Transverse colon (tissue), 4 donors: ENCODE data around the gene P3H1. TPM values are rescaled to one million over a fixed set of nuclear protein-coding genes. Genes with fewer than 3 reads are reported as not detected.

Source experiments
- DNase-seq: peaks from one replicate; pipeline ENCODE4 v3.0.0-alpha.2; 2019
- H3K27ac ChIP-seq, 4 donors: fragments of 200-600 bp; sonication (generic); 2 replicates each; pipeline ENCODE4 v1.5.1; 2016 to 2018; ENCODE audit warnings: inconsistent platforms in 4 of 4
- H3K27me3 ChIP-seq: fragments of 200-600 bp; sonication (generic); 2 replicates; pipeline ENCODE4 v1.5.1; 2017; ENCODE audit warnings: inconsistent platforms
- H3K36me3 ChIP-seq, 4 donors: fragments of 200-600 bp; sonication (generic); 2 replicates each; pipeline ENCODE4 v1.5.1; 2017 to 2019; ENCODE audit warnings: inconsistent platforms in 4 of 4
- H3K4me1 ChIP-seq, 4 donors: fragments of 200-600 bp; sonication (generic); 2 replicates each; pipeline ENCODE4 v1.5.1; 2017 to 2020; ENCODE audit warnings: inconsistent platforms in 4 of 4
- H3K4me3 ChIP-seq, 4 donors: fragments of 200-600 bp; sonication (generic); 1 replicate in 1 of 4; 2 replicates in 3 of 4; pipeline versions ENCODE4 v1.5.1 to v1.6.1; 2017 to 2019; ENCODE audit warnings: inconsistent platforms in 4 of 4
- H3K9me3 ChIP-seq, 2 donors: fragments of 200-600 bp; sonication (generic); 2 replicates each; pipeline ENCODE4 v1.5.1; 2017 to 2019; ENCODE audit warnings: inconsistent platforms in 2 of 2
- EP300 ChIP-seq: sonication (generic); formaldehyde crosslinking; IDR thresholded peaks from one replicate; pipeline ENCODE4 v1.6.1; 2017; ENCODE audit warnings: antibody characterized with exemption, low read depth
- POLR2A ChIP-seq: fragments of 450-650 bp; IDR thresholded peaks from one replicate; pipeline ENCODE4 v1.6.1; 2016; ENCODE audit warnings: antibody characterized with exemption, mild to moderate bottlenecking, moderate library complexity
- POLR2AphosphoS5 ChIP-seq, 3 donors: sonication (generic); formaldehyde crosslinking; IDR thresholded peaks; one replicate each; pipeline ENCODE4 v1.6.1; 2016; ENCODE audit warnings: antibody characterized with exemption in 3 of 3
- WGBS, 2 donors: methylation state at CpG; one replicate each; pipeline ENCODE4 v1.1.5; 2018; ENCODE audit warnings: low coverage in 1 of 2; 5-methylcytosine and 5-hydroxymethylcytosine counted together
- in situ Hi-C, 4 donors: fragments of 200-750 bp; cut with MboI; loops; one replicate each; pipeline versions ENCODE4 v1.15.0 to v1.15.1; 2017; ENCODE audit warnings: low sequenced_read_pairs in 3 of 4, low pct_ligation_motif_present in 1 of 4, low pct_unique_long_range_greater_than_20kb in 1 of 4
- intact Hi-C: fragments of 100-400 bp; cut with DNase I; formaldehyde crosslinking; loops from one replicate; pipeline ENCODE4 v1.15.1; 2023; ENCODE audit warnings: low total_unique reads
- total RNA-seq, 4 donors: library from RNA; depleted of rRNA; stranded (reverse); fragments of >200 nt; gene quantifications; one replicate each; pipeline ENCODE4 v1.1.0, GENCODE V29; 2016
- TF ChIP-seq, protein P1 (sequence below), 5 experiments: fragments of 200-600 bp in 3 of 5; fragments of 450-650 bp in 2 of 5; sonication (generic) in 3 of 5; IDR thresholded peaks; 1 replicate in 2 of 5; 2 replicates in 3 of 5; pipeline ENCODE4 v1.5.1; 2016 to 2017; ENCODE audit warnings: antibody characterized with exemption in 5 of 5, inconsistent platforms in 3 of 5, mild to moderate bottlenecking in 2 of 5, moderate library complexity in 1 of 5

Gene P3H1
- total RNA-seq, 4 donors from 2014 or later: 8.7 to 37.2 (median 10.2) TPM

DNA sequence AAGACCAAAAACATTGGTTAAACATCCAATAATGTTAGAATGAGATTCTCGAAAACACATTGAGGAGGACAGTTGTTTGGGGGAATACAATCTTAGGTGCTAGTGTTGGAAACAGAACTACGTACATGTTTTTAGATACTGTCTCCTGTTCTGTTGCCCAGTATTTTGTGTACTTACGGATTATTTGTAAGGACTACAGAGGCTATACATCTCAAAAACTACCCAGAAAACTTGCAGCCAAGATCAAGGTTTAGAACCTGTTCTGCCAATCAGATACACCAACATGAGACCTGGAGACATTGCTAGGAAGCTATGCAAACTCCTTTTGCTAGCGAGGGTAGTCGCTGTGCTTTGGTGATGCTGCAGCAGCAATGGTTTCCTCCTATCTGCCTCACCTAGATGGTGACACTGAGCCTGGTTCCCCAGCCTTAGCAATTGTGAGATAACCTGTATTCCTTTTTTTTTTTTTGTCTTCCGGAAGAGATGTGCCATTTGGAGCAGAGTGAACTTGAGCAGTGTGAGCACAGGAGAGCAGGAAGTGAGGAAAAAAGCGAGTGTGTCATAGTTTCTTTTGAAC lies 62.9 kb downstream of the P3H1 start:
- in situ Hi-C loops: no loop called here

DNA sequence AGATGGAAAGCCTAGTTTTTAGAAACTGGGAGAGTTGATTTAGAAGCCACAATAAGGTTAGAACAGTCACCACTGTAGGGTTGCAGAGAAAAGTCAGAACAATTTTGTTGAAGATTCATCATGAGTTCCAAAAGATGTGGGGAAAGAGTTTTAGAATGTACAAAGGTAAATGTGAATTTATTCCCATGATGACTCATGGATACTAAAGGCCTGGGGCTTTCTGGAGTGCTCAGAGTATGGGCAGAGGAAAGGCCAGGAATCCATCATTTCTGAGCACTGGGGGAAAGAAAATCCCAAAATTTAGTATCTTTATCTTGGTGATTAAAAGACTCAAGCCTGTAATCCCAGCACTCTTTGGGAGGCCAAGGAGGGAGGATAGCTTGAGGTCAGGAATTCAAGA lies 66.8 kb downstream of the P3H1 start:
- Histone ChIP-seq H3K27me3 (no peaks in the 10 kb centered on the region), H3K4me1 (peaks cover 0 to 5% (median 0%) of the 10 kb centered on the region in 4 donors), H3K27ac (no peak overlapping the region), H3K9me3 (no peaks in the 10 kb centered on the region), H3K36me3 (peaks cover 0 to 83% (median 28%) of the 10 kb centered on the region in 4 donors), H3K4me3 (no peak overlapping the region)
- intact Hi-C loops (no loop called here), in situ Hi-C loops (no loop called here)
- DNase-seq: no peak
- TF ChIP-seq POLR2A (no peak), EP300 (no peak), POLR2AphosphoS5 (IDR thresholded peaks at IDR 0.05) (no peak)
- TF ChIP-seq, protein P1, sequence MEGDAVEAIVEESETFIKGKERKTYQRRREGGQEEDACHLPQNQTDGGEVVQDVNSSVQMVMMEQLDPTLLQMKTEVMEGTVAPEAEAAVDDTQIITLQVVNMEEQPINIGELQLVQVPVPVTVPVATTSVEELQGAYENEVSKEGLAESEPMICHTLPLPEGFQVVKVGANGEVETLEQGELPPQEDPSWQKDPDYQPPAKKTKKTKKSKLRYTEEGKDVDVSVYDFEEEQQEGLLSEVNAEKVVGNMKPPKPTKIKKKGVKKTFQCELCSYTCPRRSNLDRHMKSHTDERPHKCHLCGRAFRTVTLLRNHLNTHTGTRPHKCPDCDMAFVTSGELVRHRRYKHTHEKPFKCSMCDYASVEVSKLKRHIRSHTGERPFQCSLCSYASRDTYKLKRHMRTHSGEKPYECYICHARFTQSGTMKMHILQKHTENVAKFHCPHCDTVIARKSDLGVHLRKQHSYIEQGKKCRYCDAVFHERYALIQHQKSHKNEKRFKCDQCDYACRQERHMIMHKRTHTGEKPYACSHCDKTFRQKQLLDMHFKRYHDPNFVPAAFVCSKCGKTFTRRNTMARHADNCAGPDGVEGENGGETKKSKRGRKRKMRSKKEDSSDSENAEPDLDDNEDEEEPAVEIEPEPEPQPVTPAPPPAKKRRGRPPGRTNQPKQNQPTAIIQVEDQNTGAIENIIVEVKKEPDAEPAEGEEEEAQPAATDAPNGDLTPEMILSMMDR (IDR thresholded peaks at IDR 0.05): no peak

More for the DNA sequence above, 62.9 kb downstream of the P3H1 start:
- 91 to 93% methylated on average over 3 to 7 of the region's 7 CpGs for WGBS, 2 donors
- peaks cover 0 to 71% (median 21%) of the 10 kb centered on the region in 4 donors for H3K36me3 ChIP-seq
- no peak overlapping the region for H3K27ac ChIP-seq
- H3K9me3 ChIP-seq: no peaks in the 10 kb centered on the region
- H3K4me1 ChIP-seq: no peaks in the 10 kb centered on the region
- no peak overlapping the region for H3K4me3 ChIP-seq
- intact Hi-C loops: no loop called here
- DNase-seq: no peak
- TF ChIP-seq EP300 (no peak), POLR2AphosphoS5 (IDR thresholded peaks at IDR 0.05) (no peak), POLR2A (no peak)
- TF ChIP-seq, protein P1 (IDR thresholded peaks at IDR 0.05): no peak
- H3K27me3 ChIP-seq: no peaks in the 10 kb centered on the region

DNA sequence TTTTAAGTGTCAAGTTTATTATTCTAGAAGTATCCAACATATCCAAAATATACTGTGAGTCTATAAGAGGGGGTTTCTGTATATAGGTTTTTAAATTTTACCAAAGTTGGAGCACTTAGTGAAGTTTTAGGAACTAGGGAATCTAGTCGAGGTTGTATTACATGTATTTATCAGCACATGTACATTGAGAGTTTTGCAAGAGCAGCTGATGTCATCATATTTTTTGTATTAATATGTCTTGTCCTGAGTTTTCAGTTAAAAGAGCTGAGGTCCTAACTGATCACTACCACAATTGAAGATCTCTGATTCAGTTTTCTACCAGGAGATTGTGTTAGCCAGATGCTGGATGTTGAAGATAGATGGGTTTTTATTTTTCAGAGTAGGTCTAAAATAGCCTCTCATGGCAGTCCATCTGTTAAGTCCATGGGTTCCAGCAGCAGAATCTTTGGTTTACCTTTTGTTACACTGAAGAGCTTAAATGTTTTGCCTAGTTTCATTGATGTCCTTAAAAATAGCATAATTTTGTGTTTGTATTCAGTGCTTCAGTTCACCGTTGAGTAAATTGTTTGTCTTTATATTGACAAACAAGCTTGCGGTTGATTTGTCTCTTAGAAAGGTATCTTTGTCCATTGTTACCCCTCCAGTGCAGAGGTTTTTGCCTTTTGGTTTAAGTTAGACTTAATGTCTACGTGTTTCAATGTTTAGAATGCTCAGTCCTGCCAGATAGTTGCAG lies 68.6 kb downstream of the P3H1 start:
- no peaks in the 10 kb centered on the region for H3K9me3 ChIP-seq
- peaks cover 0 to 23% (median 5%) of the 10 kb centered on the region in 4 donors for H3K4me1 ChIP-seq
- no peak overlapping the region for H3K4me3 ChIP-seq
- DNase-seq: no peak
- in situ Hi-C loops: no loop called here
- intact Hi-C loops: loop anchor here (10.0 kb wide), 1 partner anchor 47 kb away; the partner anchor contains the start of gene CLDN19
- no peaks in the 10 kb centered on the region for H3K27me3 ChIP-seq
- H3K36me3 ChIP-seq: peaks cover 0 to 66% (median 28%) of the 10 kb centered on the region in 4 donors
- WGBS, 2 donors: 92% methylated on average over 2 to 4 of the region's 4 CpGs
- no peak for TF ChIP-seq EP300
- no peak for TF ChIP-seq POLR2AphosphoS5 (IDR thresholded peaks at IDR 0.05)
- no peak for TF ChIP-seq POLR2A
- TF ChIP-seq, protein P1 (IDR thresholded peaks at IDR 0.05): no peak
- no peak overlapping the region for H3K27ac ChIP-seq

Other genes starting within 250 kb of the P3H1 start
- 10 to 100 TPM in 3 of 4 donors, not detected in 1; 16.9 to 26.5 (median 24.6) TPM for gene PPIH, start 108.6 kb downstream of the P3H1 start, total RNA-seq
- gene YBX1, start 84.6 kb downstream of the P3H1 start, total RNA-seq: 100 to 1,000 TPM; 288 to 403 (median 380) TPM
- gene CLDN19, start 26.8 kb downstream of the P3H1 start, total RNA-seq: under 1 TPM in 1 of 4 donors, not detected in 3; 0.27 TPM
- gene C1orf50, start 221 bp upstream of the P3H1 start, total RNA-seq: 10 to 100 TPM in 1 of 4 donors, 1 to 10 TPM in 3; 4.0 to 81.2 (median 8.1) TPM
- gene TMEM269, start 18.0 kb upstream of the P3H1 start, total RNA-seq: under 1 TPM in 1 of 4 donors, not detected in 3; 0.37 TPM
- gene ERMAP, start 50.1 kb upstream of the P3H1 start, total RNA-seq: 10 to 100 TPM; 12.5 to 30.7 (median 14.1) TPM
- gene SVBP, start 50.4 kb upstream of the P3H1 start, total RNA-seq: 10 to 100 TPM; 15.3 to 33.3 (median 17.6) TPM
- 10 to 100 TPM in 1 of 4 donors, 1 to 10 TPM in 2, under 1 TPM in 1; 1.00 to 11.3 (median 6.0) TPM for gene ZNF691, start 79.6 kb upstream of the P3H1 start, total RNA-seq
- gene SLC2A1, start 191.8 kb upstream of the P3H1 start, total RNA-seq: 10 to 100 TPM; 37.2 to 98.9 (median 69.1) TPM